Esophagus mucosa (tissue), 1 donor: ENCODE results near the gene HEATR5B. TPM values are rescaled to one million over a fixed set of nuclear protein-coding genes. Genes with fewer than 3 reads are reported as not detected.
"Not testable (repeated sequence)": the region's sequence is repeated elsewhere in the genome, so short reads cannot be mapped to it uniquely, and the experiment has no call there.

Source experiments
- ATAC-seq: fragments of 200-7000 bp; cut with Tn5 transposase; one replicate; pipeline ENCODE4 v1.9.1; 2020
- total RNA-seq: library from RNA; stranded (reverse); gene quantifications from one replicate; pipeline ENCODE4 v1.2.4, GENCODE V29; 2023
- donor health status: DM: yes; HTN: yes; CAD: no.

Gene HEATR5B
- total RNA-seq, 1 donor from 2014 or later, result 14.8 TPM

DNA sequence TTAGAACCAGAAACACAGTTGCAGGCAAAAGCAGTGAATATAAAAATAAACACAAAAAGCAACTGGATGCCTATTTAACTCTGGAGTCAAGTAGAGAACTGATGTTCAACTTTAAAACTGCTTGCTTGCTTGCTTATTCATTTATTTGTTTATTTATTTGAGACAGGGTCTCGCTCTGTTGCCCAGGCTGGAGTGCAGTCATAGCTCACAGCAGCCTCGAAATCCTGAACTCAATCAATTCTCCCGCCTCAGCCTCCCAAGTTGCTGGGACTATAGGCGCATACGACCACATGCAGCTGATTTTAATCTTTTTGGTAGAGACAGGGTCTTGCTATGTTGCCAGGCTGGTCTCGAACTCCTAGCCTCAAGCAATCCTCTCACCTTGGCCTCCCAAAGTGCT lies 152.5 kb downstream of the HEATR5B start:
- not testable (repeated sequence) for ATAC-seq

Other genes with a start within 250 kb of the HEATR5B start
- gene STRN, start 117.8 kb downstream of the HEATR5B start, total RNA-seq, result 38.5 TPM
- gene GPATCH11, start 146 bp upstream of the HEATR5B start, total RNA-seq, result 4.3 TPM
- gene EIF2AK2, start 72.6 kb upstream of the HEATR5B start, total RNA-seq, result 15.4 TPM
- not detected for gene SULT6B1, start 104.3 kb upstream of the HEATR5B start, total RNA-seq
- 23.6 TPM for gene CEBPZOS, start 112.1 kb upstream of the HEATR5B start, total RNA-seq
- 30.8 TPM for gene CEBPZ, start 147.2 kb upstream of the HEATR5B start, total RNA-seq
- gene NDUFAF7, start 147.3 kb upstream of the HEATR5B start, total RNA-seq, result 6.9 TPM
- 17.4 TPM for gene PRKD3, start 240.5 kb upstream of the HEATR5B start, total RNA-seq